Stomach (tissue), 4 donors: ENCODE data around the gene GRIA3.

Experiments
- CTCF ChIP-seq, 7 experiments: fragments of 450-650 bp in 4 of 7; fragments of 200-600 bp in 3 of 7; sonication (generic) in 3 of 7; IDR thresholded peaks; one replicate each; pipeline ENCODE4 v1.5.1; 2016 to 2019; ENCODE audit warnings: antibody characterized with exemption in 7 of 7, control low read depth in 2 of 7, mild to moderate bottlenecking in 1 of 7
- EP300 ChIP-seq: sonication (generic); formaldehyde crosslinking; IDR thresholded peaks from one replicate; pipeline ENCODE4 v1.6.1; 2017; ENCODE audit warnings: antibody characterized with exemption
- POLR2A ChIP-seq, 4 donors: fragments of 450-650 bp; IDR thresholded peaks; one replicate each; pipeline ENCODE4 v1.6.1; 2016; ENCODE audit warnings: antibody characterized with exemption in 4 of 4, control low read depth in 2 of 4, mild to moderate bottlenecking in 1 of 4, moderate library complexity in 1 of 4
- POLR2AphosphoS5 ChIP-seq, 3 donors: sonication (generic); formaldehyde crosslinking; IDR thresholded peaks; one replicate each; pipeline ENCODE4 v1.6.1; 2016; ENCODE audit warnings: antibody characterized with exemption in 3 of 3

DNA sequence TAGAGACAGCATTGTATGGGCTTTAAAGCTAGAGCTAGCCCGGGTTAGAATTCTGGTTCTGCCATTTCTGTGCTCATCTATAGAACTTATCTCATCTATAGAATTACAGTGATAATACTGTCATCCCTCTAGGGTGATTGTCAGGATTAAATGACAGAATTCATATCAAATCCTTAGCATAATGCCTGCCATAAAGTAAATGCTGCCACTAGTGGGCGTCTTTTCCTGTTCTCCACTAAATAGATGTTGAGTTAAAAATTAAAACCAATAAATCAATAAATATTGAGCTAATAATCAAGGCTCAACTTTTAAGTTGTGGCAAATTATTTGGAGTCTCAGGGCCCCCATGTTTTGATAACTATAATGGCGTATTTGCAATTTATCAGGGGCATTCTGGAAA lies 19.7 kb downstream of the GRIA3 start:
- no peak for TF ChIP-seq POLR2AphosphoS5 (IDR thresholded peaks at IDR 0.05)
- no peak for TF ChIP-seq CTCF (IDR thresholded peaks at IDR 0.05)
- TF ChIP-seq EP300: no peak
- TF ChIP-seq POLR2A (IDR thresholded peaks at IDR 0.05): no peak
